CD14-positive monocyte (primary cell): ENCODE data around the gene CHCHD6. TPM values are rescaled to one million over a fixed set of nuclear protein-coding genes. Genes with fewer than 3 reads are reported as not detected.

Source experiments
- DNase-seq, 3 donors: peaks; one replicate each; pipeline ENCODE4 v3.0.0-alpha.2; 2011 to 2022
- H2AFZ ChIP-seq: 2 replicates; pipeline ENCODE4 v1.6.0; 2012; ENCODE audit warnings: mild to moderate bottlenecking, low read depth, low read length, inconsistent platforms; ENCODE audit not compliant: insufficient read depth, poor library complexity, severe bottlenecking
- H3K27ac ChIP-seq, 2 donors: 1 replicate in 1 of 2; 2 replicates in 1 of 2; pipeline ENCODE4 v1.5.1; 2012 to 2013; ENCODE audit warnings: low read length in 2 of 2, control low read depth in 1 of 2, inconsistent platforms in 1 of 2, low read depth in 1 of 2, mild to moderate bottlenecking in 1 of 2
- H3K27me3 ChIP-seq, 2 donors: one replicate each; pipeline versions ENCODE4 v1.6.0 to v1.6.1; 2011 to 2013; ENCODE audit warnings: low read length in 2 of 2; ENCODE audit not compliant: control insufficient read depth in 2 of 2, insufficient read depth in 2 of 2
- H3K36me3 ChIP-seq, 2 donors: replicated peaks in 1 of 2; 1 replicate in 1 of 2; 2 replicates in 1 of 2; pipeline versions ENCODE4 v1.5.1 to v1.6.1; 2012 to 2013; ENCODE audit warnings: low read length in 2 of 2, control low read depth in 1 of 2, inconsistent platforms in 1 of 2, mild to moderate bottlenecking in 1 of 2; ENCODE audit not compliant: insufficient read depth in 2 of 2, control insufficient read depth in 1 of 2
- H3K4me1 ChIP-seq, 2 donors: 1 replicate in 1 of 2; 2 replicates in 1 of 2; pipeline versions ENCODE4 v1.5.1 to v1.6.1; 2012 to 2013; ENCODE audit warnings: low read length in 2 of 2, control low read depth in 1 of 2, inconsistent platforms in 1 of 2, mild to moderate bottlenecking in 1 of 2, moderate library complexity in 1 of 2; ENCODE audit not compliant: insufficient read depth in 2 of 2, control insufficient read depth in 1 of 2
- H3K4me2 ChIP-seq: replicated peaks from 2 replicates; pipeline ENCODE3; 2012; ENCODE audit warnings: low read length, moderate library complexity, mild to moderate bottlenecking; ENCODE audit not compliant: poor library complexity, severe bottlenecking; ENCODE audit errors: extremely low read depth
- H3K4me3 ChIP-seq, 3 experiments: fragments of 200-600 bp in 1 of 3; sonication (generic) in 1 of 3; replicated peaks in 1 of 3; 1 replicate in 2 of 3; 2 replicates in 1 of 3; pipeline ENCODE4 v1.5.1; 2011 to 2013; ENCODE audit warnings: low read length in 3 of 3, mild to moderate bottlenecking in 3 of 3, control low read depth in 2 of 3, low read depth in 2 of 3, inconsistent platforms in 1 of 3, moderate library complexity in 1 of 3
- H3K79me2 ChIP-seq: 2 replicates; pipeline ENCODE4 v1.6.0; 2012; ENCODE audit warnings: mild to moderate bottlenecking, control low read depth, inconsistent platforms, low read length, moderate library complexity; ENCODE audit not compliant: insufficient read depth
- H3K9ac ChIP-seq: 2 replicates; pipeline ENCODE4 v1.6.0; 2017; ENCODE audit warnings: low read length, mild to moderate bottlenecking; ENCODE audit not compliant: insufficient read depth, poor library complexity, severe bottlenecking
- H3K9me3 ChIP-seq, 2 donors: replicated peaks in 1 of 2; 1 replicate in 1 of 2; 2 replicates in 1 of 2; pipeline versions ENCODE4 v1.5.1 to v1.6.1; 2012 to 2013; ENCODE audit warnings: low read length in 2 of 2, control low read depth in 1 of 2; ENCODE audit not compliant: control insufficient read depth in 1 of 2, insufficient read depth in 1 of 2
- H4K20me1 ChIP-seq: 2 replicates; pipeline ENCODE4 v1.6.0; 2012; ENCODE audit warnings: mild to moderate bottlenecking, low read length, control low read depth, moderate library complexity; ENCODE audit not compliant: insufficient read depth
- H3K27ac Mint-ChIP-seq, 7 donors: one replicate each; pipeline ENCODE4 v1.8.0; 2020; ENCODE audit warnings: mild to moderate bottlenecking in 7 of 7, mixed read lengths in 7 of 7, moderate library complexity in 6 of 7, inconsistent platforms in 2 of 7
- H3K27me3 Mint-ChIP-seq, 3 donors: one replicate each; pipeline ENCODE4 v1.8.0; 2021 to 2022; ENCODE audit warnings: low read depth in 3 of 3, mild to moderate bottlenecking in 3 of 3, mixed read lengths in 3 of 3, moderate library complexity in 3 of 3, inconsistent platforms in 1 of 3
- H3K36me3 Mint-ChIP-seq, 2 donors: one replicate each; pipeline ENCODE4 v1.8.0; 2020; ENCODE audit warnings: mixed read lengths in 2 of 2, inconsistent platforms in 1 of 2, mild to moderate bottlenecking in 1 of 2
- H3K4me1 Mint-ChIP-seq: one replicate; pipeline ENCODE4 v1.8.0; 2020; ENCODE audit warnings: mild to moderate bottlenecking, mixed read lengths
- H3K4me3 Mint-ChIP-seq, 2 donors: one replicate each; pipeline ENCODE4 v1.8.0; 2020; ENCODE audit warnings: mild to moderate bottlenecking in 2 of 2, mixed read lengths in 2 of 2, moderate library complexity in 1 of 2
- H3K9me3 Mint-ChIP-seq, 7 donors: one replicate each; pipeline ENCODE4 v1.8.0; 2020 to 2022; ENCODE audit warnings: mixed read lengths in 7 of 7, mild to moderate bottlenecking in 6 of 7, moderate library complexity in 6 of 7, inconsistent platforms in 2 of 7
- WGBS: methylation state at CpG from one replicate; pipeline ENCODE4 v1.1.5; 2013; ENCODE audit warnings: missing lambda C conversion rate; ENCODE audit not compliant: insufficient coverage; 5-methylcytosine and 5-hydroxymethylcytosine counted together
- intact Hi-C, 2 donors: fragments of 100-400 bp; cut with micrococcal nuclease; formaldehyde crosslinking; loops; one replicate each; pipeline versions ENCODE4 v1.15.0 to v1.15.1; 2023
- polyA plus RNA-seq, 3 donors: library from polyadenylated mRNA; depleted of rRNA in 1 of 3; unstranded in 2 of 3; stranded (reverse) in 1 of 3; fragments of 300-500 nt in 2 of 3; fragments of >200 nt in 1 of 3; fragmentation: Illumina TruSeq in 2 of 3; gene quantifications; 1 replicate in 2 of 3; 2 replicates in 1 of 3; pipeline ENCODE4 v1.2.3, GENCODE V29; 2012 to 2021
- TF ChIP-seq, protein P1 (sequence below): fragments of 200-600 bp; IDR thresholded peaks from one replicate; pipeline ENCODE4 v1.8.0; 2022; ENCODE audit warnings: antibody characterized with exemption, mild to moderate bottlenecking

Gene CHCHD6
- polyA plus RNA-seq, 3 donors, result 1.1 to 1.8 (median 1.8) TPM

GRCh38 chr3:126865736-126866135, 161.7 kb downstream of the CHCHD6 start:
- WGBS, result 64% methylated on average over 1 of the region's 1 CpG
- Histone ChIP-seq H2AFZ (no peak overlapping the region), H3K4me2 (no peak overlapping the region), H3K4me3 (no peak overlapping the region), H3K27me3 (no peaks in the 10 kb centered on the region), H3K4me1 (no peaks in the 10 kb centered on the region), H4K20me1 (no peaks in the 10 kb centered on the region), H3K9me3 (no peaks in the 10 kb centered on the region), H3K27ac (no peak overlapping the region), H3K9ac (no peak overlapping the region), H3K36me3 (no peaks in the 10 kb centered on the region), H3K79me2 (no peaks in the 10 kb centered on the region)
- H3K9me3 Mint-ChIP-seq, result peaks cover 0 to 4% (median 2%) of the 10 kb centered on the region in 7 donors
- intact Hi-C loops, result no loop called here
- peaks cover 3 to 7% (median 6%) of the 10 kb centered on the region in 3 donors for H3K27me3 Mint-ChIP-seq
- H3K4me3 Mint-ChIP-seq, result no peak overlapping the region
- H3K27ac Mint-ChIP-seq, result peak overlapping the region in 1 of 7 donors; percentile 47
- TF ChIP-seq, protein P1, sequence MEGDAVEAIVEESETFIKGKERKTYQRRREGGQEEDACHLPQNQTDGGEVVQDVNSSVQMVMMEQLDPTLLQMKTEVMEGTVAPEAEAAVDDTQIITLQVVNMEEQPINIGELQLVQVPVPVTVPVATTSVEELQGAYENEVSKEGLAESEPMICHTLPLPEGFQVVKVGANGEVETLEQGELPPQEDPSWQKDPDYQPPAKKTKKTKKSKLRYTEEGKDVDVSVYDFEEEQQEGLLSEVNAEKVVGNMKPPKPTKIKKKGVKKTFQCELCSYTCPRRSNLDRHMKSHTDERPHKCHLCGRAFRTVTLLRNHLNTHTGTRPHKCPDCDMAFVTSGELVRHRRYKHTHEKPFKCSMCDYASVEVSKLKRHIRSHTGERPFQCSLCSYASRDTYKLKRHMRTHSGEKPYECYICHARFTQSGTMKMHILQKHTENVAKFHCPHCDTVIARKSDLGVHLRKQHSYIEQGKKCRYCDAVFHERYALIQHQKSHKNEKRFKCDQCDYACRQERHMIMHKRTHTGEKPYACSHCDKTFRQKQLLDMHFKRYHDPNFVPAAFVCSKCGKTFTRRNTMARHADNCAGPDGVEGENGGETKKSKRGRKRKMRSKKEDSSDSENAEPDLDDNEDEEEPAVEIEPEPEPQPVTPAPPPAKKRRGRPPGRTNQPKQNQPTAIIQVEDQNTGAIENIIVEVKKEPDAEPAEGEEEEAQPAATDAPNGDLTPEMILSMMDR, result no peak
- DNase-seq, result no peak
- no peaks in the 10 kb centered on the region for H3K36me3 Mint-ChIP-seq
- H3K4me1 Mint-ChIP-seq, result no peaks in the 10 kb centered on the region

GRCh38 chr3:126866175-126866759, 162.2 kb downstream of the CHCHD6 start:
- H2AFZ ChIP-seq, result no peak overlapping the region
- TF ChIP-seq, protein P1, result no peak
- no peak for DNase-seq
- H3K27me3 ChIP-seq, result no peaks in the 10 kb centered on the region
- H3K36me3 ChIP-seq, result no peaks in the 10 kb centered on the region
- no peak overlapping the region for H3K4me2 ChIP-seq
- 96% methylated on average over 3 of the region's 3 CpGs for WGBS
- Mint-ChIP-seq H3K36me3 (no peaks in the 10 kb centered on the region), H3K4me1 (no peaks in the 10 kb centered on the region), H3K9me3 (peaks cover 0 to 4% (median 2%) of the 10 kb centered on the region in 7 donors), H3K27ac (no peak overlapping the region), H3K27me3 (peaks cover 4 to 9% (median 6%) of the 10 kb centered on the region in 3 donors), H3K4me3 (peak overlapping the region in 1 of 2 donors; percentile 1)
- intact Hi-C loops, result no loop called here
- no peak overlapping the region for H3K4me3 ChIP-seq
- H3K9ac ChIP-seq, result no peak overlapping the region
- no peaks in the 10 kb centered on the region for H3K4me1 ChIP-seq
- no peaks in the 10 kb centered on the region for H3K79me2 ChIP-seq
- H3K27ac ChIP-seq, result no peak overlapping the region
- H3K9me3 ChIP-seq, result no peaks in the 10 kb centered on the region
- H4K20me1 ChIP-seq, result no peaks in the 10 kb centered on the region
